Fibroblast of upper back skin (primary cell): ENCODE data around the gene GPX3.

Experiments used
- DNase-seq: peaks from one replicate; pipeline ENCODE4 v3.0.0-alpha.2; 2013

Gene GPX3

GRCh38 chr5:151058891-151059489 lies 38.6 kb downstream of the GPX3 start:
- no peak for DNase-seq

GRCh38 chr5:151060742-151061141 lies 40.4 kb downstream of the GPX3 start:
- no peak for DNase-seq

GRCh38 chr5:151062405-151063141 lies 42.2 kb downstream of the GPX3 start:
- no peak for DNase-seq

GRCh38 chr5:151063142-151063989 lies 43.0 kb downstream of the GPX3 start:
- peak; percentile 86 for DNase-seq

GRCh38 chr5:151064916-151065499 lies 44.6 kb downstream of the GPX3 start:
- no peak for DNase-seq

- no peak for DNase-seq
These were observed 45.2 kb downstream of the GPX3 start for GRCh38 chr5:151065609-151066008.

GRCh38 chr5:151066920-151067319 lies 46.5 kb downstream of the GPX3 start:
- no peak for DNase-seq

- DNase-seq, result no peak
These were observed 47.4 kb downstream of the GPX3 start for GRCh38 chr5:151067632-151068432.

GRCh38 chr5:151068433-151069197 lies 48.2 kb downstream of the GPX3 start:
- DNase-seq, result no peak

GRCh38 chr5:151070449-151070848 lies 50.1 kb downstream of the GPX3 start:
- DNase-seq, result peak; percentile 3

- no peak for DNase-seq
These were observed 50.6 kb downstream of the GPX3 start for GRCh38 chr5:151071021-151071420.

GRCh38 chr5:151071848-151072629 lies 51.6 kb downstream of the GPX3 start:
- no peak for DNase-seq

GRCh38 chr5:151072630-151073025 lies 52.2 kb downstream of the GPX3 start:
- peak; percentile 76 for DNase-seq

GRCh38 chr5:151073280-151073679 lies 52.9 kb downstream of the GPX3 start:
- DNase-seq, result no peak

- no peak for DNase-seq
These were observed 54.2 kb downstream of the GPX3 start for GRCh38 chr5:151074557-151074956.

GRCh38 chr5:151075698-151076331 lies 55.4 kb downstream of the GPX3 start:
- DNase-seq, result no peak

- no peak for DNase-seq
These were observed 56.2 kb downstream of the GPX3 start for GRCh38 chr5:151076616-151077015.

- no peak for DNase-seq
These were observed 57.0 kb downstream of the GPX3 start for GRCh38 chr5:151077419-151077818.

- DNase-seq, result no peak
These were observed 57.6 kb downstream of the GPX3 start for GRCh38 chr5:151077967-151078366.
